H1 (cell line): ENCODE results near the gene VASH1. TPM values are rescaled to one million over a fixed set of nuclear protein-coding genes. Genes with fewer than 3 reads are reported as not detected.

ENCODE experiments used
- CTCF ChIA-PET: fragments of 300-600 bp; sonication (Branson Sonifier 250); formaldehyde crosslinking; loops from one replicate; lab custom pipeline; 2021; ENCODE audit not compliant: partially characterized antibody; lab: Charles Lee
- POLR2A ChIA-PET: fragments of 300-600 bp; sonication (Branson Sonifier 250); formaldehyde crosslinking; loops from one replicate; lab custom pipeline; 2021; ENCODE audit warnings: inconsistent platforms; ENCODE audit not compliant: partially characterized antibody; lab: Charles Lee
- DNase-seq, 2 experiments: peaks; one replicate each; pipeline versions ENCODE4 v3.0.0 to v3.0.0-alpha.2; 2010 to 2022; ENCODE audit warnings: low spot score in 2 of 2, low read depth in 1 of 2, mixed read lengths in 1 of 2
- FAIRE-seq: peaks from 2 replicates; lab custom pipeline; 2011; peaks lifted over from hg19 to GRCh38; lab: Jason Lieb, UNC
- H2AFZ ChIP-seq: 2 replicates; pipeline ENCODE4 v1.8.1; 2012; ENCODE audit warnings: low read length, inconsistent platforms
- H2AK5ac ChIP-seq: 2 replicates; pipeline ENCODE4 v1.6.1; 2013; ENCODE audit warnings: low read depth, low read length
- H2BK120ac ChIP-seq: replicated peaks from 2 replicates; pipeline ENCODE3; 2013; ENCODE audit warnings: low read depth, low read length, inconsistent platforms
- H2BK12ac ChIP-seq: 2 replicates; pipeline ENCODE4 v1.6.1; 2013; ENCODE audit warnings: low read depth, low read length
- H2BK15ac ChIP-seq: 2 replicates; pipeline ENCODE4 v1.6.1; 2013; ENCODE audit warnings: low read length
- H2BK20ac ChIP-seq: 2 replicates; pipeline ENCODE4 v1.6.1; 2013; ENCODE audit warnings: low read length
- H2BK5ac ChIP-seq: 2 replicates; pipeline ENCODE4 v1.6.1; 2013; ENCODE audit warnings: low read depth, low read length
- H3K14ac ChIP-seq: 2 replicates; pipeline ENCODE4 v1.6.1; 2013; ENCODE audit warnings: inconsistent platforms; ENCODE audit not compliant: insufficient read length
- H3K18ac ChIP-seq: 2 replicates; pipeline ENCODE4 v1.6.1; 2013; ENCODE audit warnings: low read length; ENCODE audit errors: extremely low read depth
- H3K23ac ChIP-seq: 2 replicates; pipeline ENCODE4 v1.6.1; 2013; ENCODE audit warnings: inconsistent platforms; ENCODE audit not compliant: insufficient read length
- H3K23me2 ChIP-seq: 2 replicates; pipeline ENCODE4 v1.6.1; 2013; ENCODE audit warnings: low read depth, low read length
- H3K27ac ChIP-seq: 2 replicates; pipeline ENCODE4 v1.6.1; 2011; ENCODE audit warnings: low read depth, low read length, inconsistent platforms
- H3K27me3 ChIP-seq, 4 experiments: replicated peaks in 1 of 4; 1 replicate in 1 of 4; 2 replicates in 3 of 4; pipeline versions ENCODE4 v1.6.1 to v1.8.1; 2011 to 2013; ENCODE audit warnings: low read length in 3 of 4, mild to moderate bottlenecking in 3 of 4, inconsistent platforms in 2 of 4, mixed read lengths in 2 of 4, moderate library complexity in 1 of 4; ENCODE audit not compliant: control insufficient read depth in 3 of 4, insufficient read depth in 3 of 4; ENCODE audit errors: extremely low read depth in 1 of 4
- H3K36me3 ChIP-seq, 4 experiments: 2 replicates each; pipeline versions ENCODE4 v1.6.1 to v1.8.1; 2011 to 2013; ENCODE audit warnings: mild to moderate bottlenecking in 4 of 4, low read length in 3 of 4, moderate library complexity in 2 of 4, control low read depth in 1 of 4, inconsistent platforms in 1 of 4; ENCODE audit not compliant: insufficient read depth in 4 of 4, control insufficient read depth in 2 of 4
- H3K4ac ChIP-seq: replicated peaks from 2 replicates; pipeline ENCODE3; 2013; ENCODE audit warnings: low read length, low read depth, mixed read lengths, inconsistent platforms; ENCODE audit not compliant: insufficient read length
- H3K4me1 ChIP-seq, 4 experiments: replicated peaks in 1 of 4; 1 replicate in 1 of 4; 2 replicates in 3 of 4; pipeline versions ENCODE4 v1.6.1 to v1.8.1; 2011 to 2013; ENCODE audit warnings: low read length in 3 of 4, inconsistent platforms in 2 of 4, mixed read lengths in 1 of 4; ENCODE audit not compliant: insufficient read depth in 4 of 4, control insufficient read depth in 3 of 4
- H3K4me2 ChIP-seq, 2 experiments: 2 replicates each; pipeline versions ENCODE4 v1.6.1 to v1.8.1; 2011 to 2013; ENCODE audit warnings: low read depth in 2 of 2, low read length in 2 of 2, control low read depth in 1 of 2, inconsistent platforms in 1 of 2, mild to moderate bottlenecking in 1 of 2; ENCODE audit not compliant: insufficient read depth in 1 of 2
- H3K4me3 ChIP-seq, 4 experiments: fragments of 200-600, 300-600 bp in 1 of 4; sonication (generic), shearing (Covaris generic), sonication (Bioruptor Twin) in 1 of 4; 2 replicates each; pipeline versions ENCODE4 v1.5.1 to v1.8.1; 2011 to 2016; ENCODE audit warnings: low read length in 4 of 4, low read depth in 3 of 4, control low read depth in 2 of 4, inconsistent platforms in 2 of 4, mild to moderate bottlenecking in 2 of 4, mixed read lengths in 1 of 4, moderate library complexity in 1 of 4; ENCODE audit not compliant: insufficient read depth in 2 of 4; ENCODE audit errors: extremely low read depth in 1 of 4
- H3K56ac ChIP-seq: replicated peaks from 2 replicates; pipeline ENCODE3; 2013; ENCODE audit warnings: low read depth, mild to moderate bottlenecking, mixed read lengths, low read length, inconsistent platforms; ENCODE audit not compliant: insufficient read length
- H3K79me1 ChIP-seq: 2 replicates; pipeline ENCODE4 v1.6.1; 2013; ENCODE audit warnings: low read depth, low read length, control low read depth
- H3K79me2 ChIP-seq, 2 experiments: 2 replicates each; pipeline versions ENCODE4 v1.6.1 to v1.8.1; 2012 to 2013; ENCODE audit warnings: low read length in 2 of 2, mild to moderate bottlenecking in 2 of 2, inconsistent platforms in 1 of 2; ENCODE audit not compliant: insufficient read depth in 2 of 2, control insufficient read depth in 1 of 2
- H3K9ac ChIP-seq, 4 experiments: replicated peaks in 1 of 4; 1 replicate in 1 of 4; 2 replicates in 3 of 4; pipeline versions ENCODE4 v1.6.1 to v1.8.1; 2011 to 2013; ENCODE audit warnings: low read depth in 3 of 4, low read length in 3 of 4, control low read depth in 2 of 4, mild to moderate bottlenecking in 2 of 4, moderate library complexity in 2 of 4, inconsistent platforms in 1 of 4; ENCODE audit errors: extremely low read depth in 1 of 4
- H3K9me3 ChIP-seq, 2 experiments: 2 replicates each; pipeline versions ENCODE4 v1.6.1 to v1.8.1; 2012 to 2013; ENCODE audit warnings: mild to moderate bottlenecking in 2 of 2, moderate library complexity in 2 of 2, control low read depth in 1 of 2, inconsistent platforms in 1 of 2, low read depth in 1 of 2, low read length in 1 of 2, mixed read lengths in 1 of 2; ENCODE audit not compliant: insufficient read depth in 2 of 2
- H4K20me1 ChIP-seq, 2 experiments: replicated peaks in 1 of 2; 2 replicates each; pipeline versions ENCODE3 to v1.8.1; 2011 to 2013; ENCODE audit warnings: inconsistent platforms in 2 of 2, low read length in 2 of 2, mild to moderate bottlenecking in 1 of 2; ENCODE audit not compliant: insufficient read depth in 2 of 2, control insufficient read depth in 1 of 2
- H4K5ac ChIP-seq: 2 replicates; pipeline ENCODE4 v1.6.1; 2013; ENCODE audit warnings: low read length, low read depth, mixed read lengths, inconsistent platforms; ENCODE audit not compliant: insufficient read length
- H4K8ac ChIP-seq: 2 replicates; pipeline ENCODE4 v1.8.0; 2013; ENCODE audit warnings: mild to moderate bottlenecking, moderate library complexity, low read length, inconsistent platforms; ENCODE audit not compliant: insufficient read depth; ENCODE audit errors: extremely low read depth
- H4K91ac ChIP-seq: replicated peaks from 2 replicates; pipeline ENCODE3; 2013; ENCODE audit warnings: low read length, mixed read lengths, inconsistent platforms; ENCODE audit not compliant: insufficient read length
- ASH2L ChIP-seq: fragments of 200-600, 300-600 bp; sonication (generic); IDR thresholded peaks from one replicate; pipeline ENCODE4 v1.7.1; 2017; ENCODE audit warnings: low read length
- BACH1 ChIP-seq: IDR thresholded peaks from 2 replicates; pipeline ENCODE4 v1.6.1; 2012; ENCODE audit warnings: low read length, improper control_type of control experiment
- BRCA1 ChIP-seq: IDR thresholded peaks from 2 replicates; pipeline ENCODE4 v1.6.1; 2012; ENCODE audit warnings: low read depth, low read length, improper control_type of control experiment
- CEBPB ChIP-seq: IDR thresholded peaks from 2 replicates; pipeline ENCODE4 v1.6.1; 2012; ENCODE audit warnings: low read depth, low read length
- CREB1 ChIP-seq: IDR thresholded peaks from 2 replicates; pipeline ENCODE4 v1.6.1; 2012; ENCODE audit warnings: inconsistent platforms
- KDM5A ChIP-seq: fragments of 200-600 bp; IDR thresholded peaks from 2 replicates; pipeline ENCODE4 v1.7.1; 2012; ENCODE audit warnings: mild to moderate bottlenecking, low read length, inconsistent platforms, mixed read lengths
- MAFK ChIP-seq: IDR thresholded peaks from 2 replicates; pipeline ENCODE4 v1.6.1; 2012; ENCODE audit warnings: low read depth, mild to moderate bottlenecking, improper control_type of control experiment, low read length
- PHF8 ChIP-seq: fragments of 200-600 bp; sonication (generic); conservative IDR thresholded peaks from 2 replicates; pipeline ENCODE4 v1.7.1; 2012; ENCODE audit warnings: low read depth, mild to moderate bottlenecking, inconsistent platforms, low read length, moderate library complexity
- POU5F1 ChIP-seq: IDR thresholded peaks from 2 replicates; pipeline ENCODE4 v1.6.1; 2011; ENCODE audit warnings: low read depth, mild to moderate bottlenecking, low read length, moderate library complexity
- SAP30 ChIP-seq: fragments of 300-600 bp; sonication (generic); IDR thresholded peaks from 2 replicates; pipeline ENCODE4 v1.7.1; 2012; ENCODE audit warnings: low read length, moderate library complexity, mild to moderate bottlenecking, inconsistent platforms; ENCODE audit not compliant: insufficient read depth, insufficient replicate concordance
- SIN3A ChIP-seq, 2 experiments: IDR thresholded peaks in 1 of 2; conservative IDR thresholded peaks in 1 of 2; 2 replicates each; pipeline ENCODE4 v1.6.1; 2011 to 2012; ENCODE audit warnings: low read length in 2 of 2, improper control_type of control experiment in 1 of 2, low read depth in 1 of 2, mild to moderate bottlenecking in 1 of 2
- SIRT6 ChIP-seq: IDR thresholded peaks from one replicate; pipeline ENCODE4 v1.7.1; 2012; ENCODE audit warnings: low read length, inconsistent platforms
- SUZ12 ChIP-seq: fragments of 200-600 bp; sonication (generic); IDR thresholded peaks from 2 replicates; pipeline ENCODE4 v1.6.1; 2012; ENCODE audit warnings: mild to moderate bottlenecking, inconsistent platforms, low read length, moderate library complexity, mixed read lengths
- ZNF274 ChIP-seq: IDR thresholded peaks from 2 replicates; pipeline ENCODE4 v1.7.0; 2012; ENCODE audit warnings: low read length, borderline replicate concordance; ENCODE audit errors: extremely low read depth
- WGBS, 2 experiments: shearing (Covaris generic) in 1 of 2; methylation state at CpG; one replicate each; pipeline versions ENCODE4 v1.1.6 to v1.1.7; 2013 to 2015; ENCODE audit warnings: low lambda C conversion rate in 2 of 2, mixed read lengths in 2 of 2, inconsistent platforms in 1 of 2, low coverage in 1 of 2, missing lambda C conversion rate in 1 of 2; ENCODE audit not compliant: insufficient replicate concordance in 2 of 2, insufficient coverage in 1 of 2, insufficient read length in 1 of 2; ENCODE audit errors: extremely low coverage in 1 of 2, missing lambda C conversion rate in 1 of 2; 5-methylcytosine and 5-hydroxymethylcytosine counted together
- polyA plus RNA-seq, 7 experiments: library from polyadenylated mRNA; depleted of rRNA in 3 of 7; stranded (reverse) in 5 of 7; unstranded in 2 of 7; fragments of >200 nt in 5 of 7; fragments of 200-250 nt in 2 of 7; gene quantifications; 1 replicate in 5 of 7; 2 replicates in 1 of 7; 4 replicates in 1 of 7; pipeline versions ENCODE4 v1.2.1 to v1.2.3, GENCODE V29; 2011 to 2013; ENCODE audit warnings: missing spikeins in 2 of 7, mixed read lengths in 2 of 7
- total RNA-seq: library from RNA; stranded (reverse); fragmentation: NEBNext Ultra II Directional; extraction: Animal tissue kit (Norgen Biotek cat#: 25700); gene quantifications from 2 replicates; pipeline ENCODE4 v1.2.1, GENCODE V29; 2021
- TF ChIP-seq, protein P1 (sequence below): IDR thresholded peaks from 2 replicates; pipeline ENCODE4 v1.6.1; 2011; ENCODE audit warnings: low read depth, mild to moderate bottlenecking, low read length; ENCODE audit not compliant: insufficient read depth

Gene VASH1
- total and polyA plus RNA-seq, 2 of the 8 experiments (the other 6 are each of a cell fraction or from before 2014, with no cell fraction given) = 3.1 to 6.4 TPM

DNA sequence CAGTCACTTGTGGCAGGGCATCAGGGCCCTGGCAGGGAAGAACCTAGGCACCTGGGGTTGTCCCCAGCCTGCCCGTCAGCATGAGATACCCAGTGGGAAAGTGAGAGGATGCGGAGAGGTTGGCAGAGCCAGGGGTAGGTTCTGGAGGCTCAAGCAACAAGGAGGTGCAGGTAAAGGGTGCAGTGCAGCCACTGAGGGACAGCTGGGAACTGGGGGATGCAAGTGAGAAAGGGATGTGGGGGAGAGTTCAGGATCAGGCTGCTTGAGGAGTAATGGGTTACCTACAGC lies 18.7 kb downstream of the VASH1 start:
- Histone ChIP-seq H3K4me3 (no peak overlapping the region), H2BK120ac (no peak overlapping the region), H2BK15ac (no peak overlapping the region), H2AFZ (no peak overlapping the region), H3K9ac (no peak overlapping the region), H3K79me1 (no peaks in the 10 kb centered on the region), H3K4me2 (no peak overlapping the region), H3K27me3 (no peaks in the 10 kb centered on the region; a peak in 1 of 7 replicates), H2BK12ac (no peak overlapping the region), H4K8ac (peak overlapping the region; percentile 43; the same call in 1 of the 2 replicates), H3K23ac (no peak overlapping the region), H2BK5ac (no peak overlapping the region), H3K4ac (no peak overlapping the region), H3K56ac (no peak overlapping the region), H3K9me3 (no peaks in the 10 kb centered on the region), H3K27ac (no peak overlapping the region), H3K14ac (no peak overlapping the region), H3K4me1 (peaks cover 0 to 10% (median 3%) of the 10 kb centered on the region in 4 experiments; a peak in 2 of 7 replicates), H3K79me2 (no peaks in the 10 kb centered on the region), H4K5ac (no peak overlapping the region), H2AK5ac (no peak overlapping the region), H4K91ac (no peak overlapping the region), H3K36me3 (peaks cover 5 to 17% (median 6%) of the 10 kb centered on the region in 4 experiments; a peak in 3 of 8 replicates), H3K18ac (no peak overlapping the region), H4K20me1 (peaks cover 2% of the 10 kb centered on the region in 2 experiments), H3K23me2 (no peaks in the 10 kb centered on the region), H2BK20ac (no peak overlapping the region)
- ChIA-PET POLR2A (interaction anchor here (1.1 to 3.2 kb wide), 3 partner anchors 9 to 60 kb away, joined by 3 to 20 read pairs (median 5); no protein-coding TSS in a partner anchor), CTCF (interaction anchor here (0.6 to 13.7 kb wide), 8 partner anchors 22 to 296 kb away, joined by 3 to 234 read pairs (median 3); partner anchors contain the start of gene VASH1)
- DNase-seq (no peak), FAIRE-seq (no peak)
- TF ChIP-seq MAFK = no peak
- no peak for TF ChIP-seq POU5F1
- TF ChIP-seq CEBPB = no peak
- no peak for TF ChIP-seq ASH2L
- TF ChIP-seq SAP30 = no peak
- TF ChIP-seq BACH1 = no peak
- no peak for TF ChIP-seq ZNF274
- TF ChIP-seq, protein P1, sequence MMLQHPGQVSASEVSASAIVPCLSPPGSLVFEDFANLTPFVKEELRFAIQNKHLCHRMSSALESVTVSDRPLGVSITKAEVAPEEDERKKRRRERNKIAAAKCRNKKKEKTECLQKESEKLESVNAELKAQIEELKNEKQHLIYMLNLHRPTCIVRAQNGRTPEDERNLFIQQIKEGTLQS = no peak
- TF ChIP-seq SUZ12 = no peak
- TF ChIP-seq SIRT6 = no peak
- no peak for TF ChIP-seq KDM5A
- no peak for TF ChIP-seq PHF8
- no peak for TF ChIP-seq CREB1
- TF ChIP-seq SIN3A (conservative IDR thresholded peaks at IDR 0.05 in 1 of 2, IDR thresholded peaks at IDR 0.05 in 1 of 2; ENCODE audit: low read depth in 1 of 2, low read length in 2 of 2) = no peak
- no peak for TF ChIP-seq BRCA1
- 100% methylated on average over 2 of the region's 2 CpGs; no CpG with 5 or more reads in 1 of the 2 experiments for WGBS, 2 experiments
